Measurements from ENCODE around the gene FOXG1.

DNA sequence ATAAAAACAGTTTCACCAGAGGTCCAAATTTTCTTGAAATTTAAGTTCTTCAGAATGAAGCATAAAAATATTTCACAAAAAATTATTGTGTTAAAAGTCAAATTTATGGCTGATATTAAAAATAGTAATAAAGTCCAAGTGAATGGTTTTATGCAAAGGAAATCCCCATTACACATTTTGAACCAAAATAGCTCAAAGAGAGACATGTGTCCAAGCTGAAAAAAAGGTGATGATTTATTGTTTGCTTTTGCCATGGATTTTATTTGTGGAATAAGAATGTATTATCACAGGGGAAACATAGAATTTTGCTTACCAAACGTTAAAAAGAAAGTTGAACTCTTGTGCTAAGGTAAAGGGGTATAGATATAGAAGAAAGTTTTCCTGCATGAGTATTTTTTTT is 4.6 kb downstream of the FOXG1 start:
- TF ChIP-seq CTCF (conservative IDR thresholded peaks at IDR 0.05 in 1 of 2, IDR thresholded peaks at IDR 0.05 in 1 of 2; ENCODE audit: extremely low read depth in 1 of 2, insufficient read depth in 1 of 2, low read depth in 1 of 2, low read length in 2 of 2), result no peak
- TF ChIP-seq EZH2 (IDR thresholded peaks at IDR 0.05; ENCODE audit: borderline replicate concordance, low read length), result no peak

Measured in mammary epithelial cell (primary cell).